PFSK-1 (cell line): Measurements from ENCODE around the gene PPP6R1.

ENCODE experiments used
- FOXP2 ChIP-seq: optimal IDR thresholded peaks from 2 replicates; pipeline ENCODE3; 2011; ENCODE audit warnings: borderline replicate concordance, control low read depth, inconsistent platforms; ENCODE audit not compliant: insufficient read depth; ENCODE audit errors: extremely low read length, extremely low read depth
- POLR2AphosphoS5 ChIP-seq: IDR thresholded peaks from 2 replicates; pipeline ENCODE4 v1.6.1; 2012; ENCODE audit warnings: low read depth, mild to moderate bottlenecking, control low read depth, low read length, moderate library complexity
- REST ChIP-seq, 2 experiments: IDR thresholded peaks; 2 replicates each; pipeline versions ENCODE4 v1.6.1 to v1.8.0; 2011 to 2012; ENCODE audit warnings: low read depth in 2 of 2, low read length in 2 of 2, control low read depth in 1 of 2, inconsistent platforms in 1 of 2, mild to moderate bottlenecking in 1 of 2, moderate library complexity in 1 of 2; ENCODE audit not compliant: insufficient read depth in 1 of 2
- SIN3A ChIP-seq: IDR thresholded peaks from 2 replicates; pipeline ENCODE4 v1.6.1; 2012; ENCODE audit warnings: mild to moderate bottlenecking, low read length, moderate library complexity, borderline replicate concordance; ENCODE audit not compliant: insufficient read depth
- TAF1 ChIP-seq: IDR thresholded peaks from 2 replicates; pipeline ENCODE4 v1.6.1; 2012; ENCODE audit warnings: low read length, control low read depth, borderline replicate concordance; ENCODE audit not compliant: insufficient read depth

Gene PPP6R1

GRCh38 chr19:55239004-55239403 is 19.8 kb downstream of the PPP6R1 start:
- TF ChIP-seq POLR2AphosphoS5 (no peak), TAF1 (no peak), REST (IDR thresholded peaks at IDR 0.05; ENCODE audit: insufficient read depth in 1 of 2, low read depth in 2 of 2, low read length in 2 of 2) (no peak), SIN3A (no peak), FOXP2 (no peak)

DNA sequence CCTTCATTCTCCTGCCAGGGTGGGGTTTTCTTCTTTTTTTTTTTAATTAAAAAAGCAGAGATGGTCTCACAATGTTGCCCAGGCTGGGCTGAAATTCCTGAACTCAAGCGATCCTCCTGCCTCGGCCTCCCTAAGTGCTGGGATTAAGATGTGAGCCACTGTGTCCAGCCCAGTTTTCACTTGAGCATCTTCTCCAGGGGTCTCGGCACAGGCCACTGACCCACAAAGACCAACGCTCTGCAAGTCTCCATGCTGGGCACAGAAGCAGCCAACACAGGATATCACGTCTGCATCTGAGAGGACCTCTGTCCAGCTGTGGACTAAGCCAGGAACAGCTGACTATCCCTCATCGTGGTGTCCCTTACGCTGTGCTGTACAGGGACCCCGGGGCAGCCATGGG is 20.8 kb downstream of the PPP6R1 start:
- TF ChIP-seq REST (IDR thresholded peaks at IDR 0.05; ENCODE audit: insufficient read depth in 1 of 2, low read depth in 2 of 2, low read length in 2 of 2) (no peak), FOXP2 (no peak), TAF1 (no peak), POLR2AphosphoS5 (no peak)

GRCh38 chr19:55232986-55233385 is 25.8 kb downstream of the PPP6R1 start:
- TF ChIP-seq FOXP2, result no peak
- no peak for TF ChIP-seq REST (IDR thresholded peaks at IDR 0.05; ENCODE audit: insufficient read depth in 1 of 2, low read depth in 2 of 2, low read length in 2 of 2)
- no peak for TF ChIP-seq TAF1
- no peak for TF ChIP-seq SIN3A
- no peak for TF ChIP-seq POLR2AphosphoS5

DNA sequence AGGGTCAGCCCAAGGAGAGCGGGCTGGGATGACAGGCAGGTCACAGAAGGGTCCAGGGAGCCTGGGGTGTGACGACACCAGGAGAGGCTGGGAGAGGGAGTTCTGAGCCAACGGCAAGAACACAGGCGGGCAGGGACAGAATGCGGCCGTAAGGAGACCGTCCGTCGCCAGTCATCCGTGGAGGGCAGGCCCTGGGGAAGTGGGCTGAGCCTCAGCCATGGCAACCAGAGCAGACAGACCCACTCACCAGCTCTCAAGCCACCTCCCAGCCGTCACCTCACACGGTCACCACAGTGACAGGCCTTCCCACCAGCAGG is 26.6 kb downstream of the PPP6R1 start:
- no peak for TF ChIP-seq SIN3A
- no peak for TF ChIP-seq TAF1
- TF ChIP-seq POLR2AphosphoS5, result no peak
- no peak for TF ChIP-seq REST (IDR thresholded peaks at IDR 0.05; ENCODE audit: insufficient read depth in 1 of 2, low read depth in 2 of 2, low read length in 2 of 2)
- no peak for TF ChIP-seq FOXP2

- TF ChIP-seq TAF1, result no peak
- no peak for TF ChIP-seq FOXP2
- 0 out of 2 replicates have a peak, but pooled peaks have one; percentile 28 for TF ChIP-seq POLR2AphosphoS5
- TF ChIP-seq SIN3A, result no peak
- TF ChIP-seq REST (IDR thresholded peaks at IDR 0.05; ENCODE audit: insufficient read depth in 1 of 2, low read depth in 2 of 2, low read length in 2 of 2), result no peak
These were observed 27.2 kb downstream of the PPP6R1 start for GRCh38 chr19:55231391-55232285.
